Iris pigment epithelial cell (primary cell): ENCODE measurements around the gene FBXL19.

Source experiments
- DNase-seq: peaks from one replicate; pipeline ENCODE4 v3.0.0-alpha.2; 2011; ENCODE audit warnings: low read depth

Gene FBXL19

GRCh38 chr16:30922960-30923535 is 324 bp upstream of the FBXL19 start:
- peak; percentile 100 for DNase-seq

- no peak for DNase-seq
These were observed 922 bp downstream of the FBXL19 start for GRCh38 chr16:30924076-30924912.

GRCh38 chr16:30924913-30925631 is 1.7 kb downstream of the FBXL19 start:
- no peak for DNase-seq

GRCh38 chr16:30925632-30925987 is 2.2 kb downstream of the FBXL19 start:
- DNase-seq: no peak

- DNase-seq: no peak
These were observed 2.8 kb downstream of the FBXL19 start for GRCh38 chr16:30925995-30926811.

- DNase-seq: no peak
These were observed 3.8 kb downstream of the FBXL19 start for GRCh38 chr16:30926937-30927788.

- peak; percentile 54 for DNase-seq
These were observed 4.5 kb downstream of the FBXL19 start for GRCh38 chr16:30927789-30928378.

GRCh38 chr16:30928390-30928789 is 5.0 kb downstream of the FBXL19 start:
- DNase-seq: no peak

- peak; percentile 67 for DNase-seq
These were observed 5.8 kb downstream of the FBXL19 start for GRCh38 chr16:30929167-30929566.

- no peak for DNase-seq
These were observed 6.8 kb downstream of the FBXL19 start for GRCh38 chr16:30930160-30930571.

- DNase-seq: no peak
These were observed 7.8 kb downstream of the FBXL19 start for GRCh38 chr16:30931068-30931650.

- DNase-seq: peak; percentile 74
These were observed 11.6 kb downstream of the FBXL19 start for GRCh38 chr16:30934827-30935557.

- no peak for DNase-seq
These were observed 14.3 kb downstream of the FBXL19 start for GRCh38 chr16:30937692-30938091.

- peak; percentile 42 for DNase-seq
These were observed 16.2 kb downstream of the FBXL19 start for GRCh38 chr16:30939571-30939970.

GRCh38 chr16:30941600-30942425 is 18.4 kb downstream of the FBXL19 start:
- peak; percentile 73 for DNase-seq

GRCh38 chr16:30942426-30942806 is 19.0 kb downstream of the FBXL19 start:
- DNase-seq: no peak

GRCh38 chr16:30944352-30944751 is 21.0 kb downstream of the FBXL19 start:
- DNase-seq: no peak

GRCh38 chr16:30946671-30947540 is 23.5 kb downstream of the FBXL19 start:
- DNase-seq: no peak
